Trophoblast cell (in vitro differentiated cells and primary cell): ENCODE measurements around the gene GSTA1.
"Not testable (repeated sequence)": the region's sequence is repeated elsewhere in the genome, so short reads cannot be mapped to it uniquely, and the experiment has no call there.

Experiments used
- DNase-seq, 2 donors: peaks; one replicate each; pipeline ENCODE4 v3.0.0-alpha.2; 2016
- H2AFZ ChIP-seq: 2 replicates; pipeline ENCODE4 v1.6.1; 2013; ENCODE audit warnings: low read length, moderate library complexity, mild to moderate bottlenecking; ENCODE audit not compliant: insufficient read depth, poor library complexity
- H2AK5ac ChIP-seq: 2 replicates; pipeline ENCODE4 v1.6.1; 2013; ENCODE audit warnings: mild to moderate bottlenecking, low read length
- H2BK120ac ChIP-seq: 2 replicates; pipeline ENCODE4 v1.6.1; 2013; ENCODE audit warnings: low read length, mild to moderate bottlenecking, moderate library complexity; ENCODE audit not compliant: insufficient read depth, poor library complexity
- H2BK12ac ChIP-seq: 2 replicates; pipeline ENCODE4 v1.6.1; 2013; ENCODE audit warnings: mild to moderate bottlenecking, low read length, moderate library complexity
- H2BK5ac ChIP-seq: 2 replicates; pipeline ENCODE4 v1.6.1; 2013; ENCODE audit warnings: low read length, low read depth, moderate library complexity, mild to moderate bottlenecking; ENCODE audit not compliant: poor library complexity
- H3K14ac ChIP-seq: 2 replicates; pipeline ENCODE4 v1.6.1; 2013; ENCODE audit warnings: mild to moderate bottlenecking, low read length
- H3K18ac ChIP-seq: 2 replicates; pipeline ENCODE4 v1.6.1; 2013; ENCODE audit warnings: mild to moderate bottlenecking, low read length
- H3K23ac ChIP-seq: 2 replicates; pipeline ENCODE4 v1.6.1; 2013; ENCODE audit warnings: low read length
- H3K27ac ChIP-seq: 2 replicates; pipeline ENCODE4 v1.5.1; 2013; ENCODE audit warnings: low read depth, mild to moderate bottlenecking, inconsistent platforms, low read length, moderate library complexity
- H3K27me3 ChIP-seq: 2 replicates; pipeline ENCODE4 v1.6.1; 2013; ENCODE audit warnings: inconsistent platforms, mild to moderate bottlenecking, low read length, moderate library complexity; ENCODE audit not compliant: insufficient read depth
- H3K36me3 ChIP-seq, 2 experiments: 1 replicate in 1 of 2; 2 replicates in 1 of 2; pipeline ENCODE4 v1.6.1; 2013; ENCODE audit warnings: low read length in 2 of 2, mild to moderate bottlenecking in 2 of 2, moderate library complexity in 1 of 2; ENCODE audit not compliant: insufficient read depth in 2 of 2, control insufficient read depth in 1 of 2
- H3K4ac ChIP-seq: 2 replicates; pipeline ENCODE4 v1.6.1; 2013; ENCODE audit warnings: low read depth, mild to moderate bottlenecking, low read length, moderate library complexity
- H3K4me1 ChIP-seq, 2 experiments: 1 replicate in 1 of 2; 2 replicates in 1 of 2; pipeline ENCODE4 v1.6.1; 2013; ENCODE audit warnings: low read length in 2 of 2, mild to moderate bottlenecking in 2 of 2, moderate library complexity in 1 of 2; ENCODE audit not compliant: insufficient read depth in 2 of 2, control insufficient read depth in 1 of 2
- H3K4me2 ChIP-seq: 2 replicates; pipeline ENCODE4 v1.6.1; 2013; ENCODE audit warnings: inconsistent platforms, mild to moderate bottlenecking, low read length, moderate library complexity
- H3K4me3 ChIP-seq: 2 replicates; pipeline ENCODE4 v1.5.1; 2013; ENCODE audit warnings: mild to moderate bottlenecking, low read depth, low read length, inconsistent platforms
- H3K79me1 ChIP-seq: one replicate; pipeline ENCODE4 v1.6.1; 2013; ENCODE audit warnings: low read length
- H3K79me2 ChIP-seq: 2 replicates; pipeline ENCODE4 v1.6.1; 2013; ENCODE audit warnings: low read length, mild to moderate bottlenecking; ENCODE audit not compliant: control insufficient read depth, insufficient read depth, poor library complexity
- H3K9ac ChIP-seq: 2 replicates; pipeline ENCODE4 v1.6.1; 2013; ENCODE audit warnings: mild to moderate bottlenecking, low read length
- H3K9me3 ChIP-seq: 2 replicates; pipeline ENCODE4 v1.6.1; 2013; ENCODE audit warnings: low read depth, mild to moderate bottlenecking, control low read depth, inconsistent platforms, low read length; ENCODE audit not compliant: insufficient read depth
- H4K12ac ChIP-seq: 2 replicates; pipeline ENCODE4 v1.6.1; 2013; ENCODE audit warnings: low read depth, mild to moderate bottlenecking, low read length, moderate library complexity
- H4K8ac ChIP-seq: 2 replicates; pipeline ENCODE4 v1.6.1; 2013; ENCODE audit warnings: low read depth, mild to moderate bottlenecking, low read length, moderate library complexity
- H4K91ac ChIP-seq: one replicate; pipeline ENCODE4 v1.6.1; 2013; ENCODE audit warnings: low read depth, mild to moderate bottlenecking, low read length, moderate library complexity
- whole genome bisulfite sequencing: extraction: QIAGEN DNeasy Blood & Tissue Kit; methylation state at CpG from one replicate; pipeline ENCODE4 v1.1.7; 2013; ENCODE audit warnings: missing lambda C conversion rate; ENCODE audit not compliant: insufficient read length, insufficient coverage; ENCODE audit errors: extremely low coverage; 5-methylcytosine and 5-hydroxymethylcytosine counted together

Gene GSTA1

GRCh38 chr6:52825900-52826459 lies 22.4 kb upstream of the GSTA1 start:
- H3K4me1 ChIP-seq, H4K8ac ChIP-seq, H3K36me3 ChIP-seq, H3K4me3 ChIP-seq, H3K27me3 ChIP-seq, H4K12ac ChIP-seq, H4K91ac ChIP-seq, H3K4me2 ChIP-seq, H3K18ac ChIP-seq, H2BK5ac ChIP-seq, H3K23ac ChIP-seq, H2BK120ac ChIP-seq, DNase-seq, H3K79me2 ChIP-seq, H2BK12ac ChIP-seq, H3K9ac ChIP-seq, H2AFZ ChIP-seq, H3K27ac ChIP-seq, H2AK5ac ChIP-seq, H3K4ac ChIP-seq, H3K14ac ChIP-seq, H3K79me1 ChIP-seq: not testable (repeated sequence)
- H3K9me3 ChIP-seq, result peaks cover 12% of the 10 kb centered on the region
- no CpG with 5 or more reads among the region's 4 CpGs for WGBS

- H3K36me3 ChIP-seq, H3K18ac ChIP-seq, H4K8ac ChIP-seq, DNase-seq, H3K4ac ChIP-seq, H3K79me2 ChIP-seq, H3K9ac ChIP-seq, H3K14ac ChIP-seq, H3K23ac ChIP-seq, H3K4me1 ChIP-seq, H3K27ac ChIP-seq, H4K91ac ChIP-seq, H2BK5ac ChIP-seq, H4K12ac ChIP-seq, H2BK120ac ChIP-seq, H3K4me2 ChIP-seq, H3K27me3 ChIP-seq, H2BK12ac ChIP-seq, H2AFZ ChIP-seq, H2AK5ac ChIP-seq, H3K79me1 ChIP-seq, H3K4me3 ChIP-seq: not testable (repeated sequence)
- no CpG with 5 or more reads among the region's 25 CpGs for WGBS
- H3K9me3 ChIP-seq, result peaks cover 12% of the 10 kb centered on the region
Measured at GRCh38 chr6:52825270-52825793, 21.7 kb upstream of the GSTA1 start.

- no peaks in the 10 kb centered on the region for H3K4me1 ChIP-seq
- H3K9ac ChIP-seq, result no peak overlapping the region
- no peak overlapping the region for H3K4me3 ChIP-seq
- H3K4ac ChIP-seq, result no peak overlapping the region
- H4K91ac ChIP-seq, result no peak overlapping the region
- no peaks in the 10 kb centered on the region for H3K27me3 ChIP-seq
- peak in 1 of 2 donors; percentile 36 for DNase-seq
- no peak overlapping the region for H3K27ac ChIP-seq
- H2AK5ac ChIP-seq, result no peak overlapping the region
- H3K23ac ChIP-seq, result no peak overlapping the region
- no peak overlapping the region for H3K4me2 ChIP-seq
- H3K79me1 ChIP-seq, result no peaks in the 10 kb centered on the region
- no peak overlapping the region for H3K14ac ChIP-seq
- no CpG with 5 or more reads among the region's 1 CpG for WGBS
- H3K79me2 ChIP-seq, result no peaks in the 10 kb centered on the region
- H2BK5ac ChIP-seq, result no peak overlapping the region
- H4K8ac ChIP-seq, result no peak overlapping the region
- H2BK12ac ChIP-seq, result no peak overlapping the region
- H2AFZ ChIP-seq, result no peak overlapping the region
- no peak overlapping the region for H2BK120ac ChIP-seq
- no peaks in the 10 kb centered on the region for H3K36me3 ChIP-seq
- H3K18ac ChIP-seq, result no peak overlapping the region
- H4K12ac ChIP-seq, result no peak overlapping the region
- peaks cover 9% of the 10 kb centered on the region for H3K9me3 ChIP-seq
Measured at GRCh38 chr6:52821842-52822241, 18.2 kb upstream of the GSTA1 start.

GRCh38 chr6:52820198-52820597 lies 16.6 kb upstream of the GSTA1 start:
- Histone ChIP-seq H2AFZ (no peak overlapping the region), H3K79me2 (no peaks in the 10 kb centered on the region), H3K9me3 (peaks cover 8% of the 10 kb centered on the region), H2AK5ac (no peak overlapping the region), H3K79me1 (no peaks in the 10 kb centered on the region), H3K23ac (no peak overlapping the region), H3K4me3 (no peak overlapping the region), H4K8ac (no peak overlapping the region), H2BK120ac (no peak overlapping the region), H3K4ac (no peak overlapping the region), H4K12ac (no peak overlapping the region), H3K27ac (no peak overlapping the region), H4K91ac (no peak overlapping the region), H2BK12ac (no peak overlapping the region), H3K36me3 (no peaks in the 10 kb centered on the region), H3K27me3 (no peaks in the 10 kb centered on the region), H3K14ac (no peak overlapping the region), H3K9ac (no peak overlapping the region), H3K4me2 (no peak overlapping the region), H3K4me1 (no peaks in the 10 kb centered on the region), H3K18ac (no peak overlapping the region), H2BK5ac (no peak overlapping the region)
- no CpG with 5 or more reads among the region's 2 CpGs for WGBS
- peak in 1 of 2 donors; percentile 21 for DNase-seq
